NCI-H526 treated with DMSO at 0.1 percent for 48 hours (cell line): Measurements from ENCODE around the gene ATOH8.

Experiments
- DNase-seq: peaks from one replicate; lab custom pipeline; 2025; lab: John Stamatoyannopoulos, UW

ATOH8 gene

DNA sequence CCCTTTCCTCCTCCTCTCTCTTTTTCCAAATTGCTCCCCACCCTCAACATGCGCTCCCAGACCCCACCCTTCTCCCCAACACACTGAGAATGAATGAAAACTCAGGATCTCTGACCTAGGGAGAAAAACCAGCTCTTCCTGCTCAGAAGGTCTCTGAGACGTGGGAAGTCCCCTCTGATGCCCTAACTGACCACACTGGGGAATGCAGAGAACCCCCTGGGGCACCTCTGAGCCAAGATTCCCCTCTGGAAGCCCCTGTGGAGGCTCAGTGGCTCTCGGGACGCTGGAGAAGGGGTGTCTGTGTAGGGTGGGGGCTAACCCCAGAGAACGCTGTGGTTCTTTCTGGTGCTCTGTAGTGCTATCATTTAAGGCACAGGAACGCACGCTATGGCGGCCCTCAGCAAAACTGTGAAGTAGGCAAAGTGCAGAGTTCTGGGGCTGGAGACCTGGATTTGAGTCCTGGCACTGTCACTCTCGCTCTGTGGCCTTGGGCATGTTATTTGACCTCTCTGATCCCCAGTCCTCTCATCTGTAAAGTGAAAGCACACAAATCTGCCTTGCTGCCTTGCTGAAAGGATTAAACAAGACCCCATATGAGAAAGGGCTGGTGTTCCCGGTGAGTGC, 17.1 kb downstream of the ATOH8 start:
- no peak for DNase-seq

DNA sequence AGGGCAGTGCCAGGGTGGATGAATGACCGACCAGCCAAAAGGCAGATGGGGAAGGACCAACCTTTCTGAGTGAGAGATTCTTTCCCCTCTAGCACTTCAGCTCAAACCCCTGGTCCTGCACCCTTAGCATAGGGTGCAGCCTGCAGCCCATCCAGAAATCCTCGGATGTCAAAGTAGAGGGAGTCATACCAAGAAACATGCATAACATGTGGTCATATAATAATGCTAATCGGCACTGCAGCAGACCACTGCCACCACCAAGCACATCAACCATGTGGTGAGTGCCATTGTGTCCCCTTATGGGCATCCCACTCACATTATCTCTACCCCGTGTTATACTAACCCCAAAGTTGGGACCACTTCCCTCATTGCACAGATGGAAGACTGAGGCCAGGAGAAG, 17.7 kb downstream of the ATOH8 start:
- no peak for DNase-seq

DNA sequence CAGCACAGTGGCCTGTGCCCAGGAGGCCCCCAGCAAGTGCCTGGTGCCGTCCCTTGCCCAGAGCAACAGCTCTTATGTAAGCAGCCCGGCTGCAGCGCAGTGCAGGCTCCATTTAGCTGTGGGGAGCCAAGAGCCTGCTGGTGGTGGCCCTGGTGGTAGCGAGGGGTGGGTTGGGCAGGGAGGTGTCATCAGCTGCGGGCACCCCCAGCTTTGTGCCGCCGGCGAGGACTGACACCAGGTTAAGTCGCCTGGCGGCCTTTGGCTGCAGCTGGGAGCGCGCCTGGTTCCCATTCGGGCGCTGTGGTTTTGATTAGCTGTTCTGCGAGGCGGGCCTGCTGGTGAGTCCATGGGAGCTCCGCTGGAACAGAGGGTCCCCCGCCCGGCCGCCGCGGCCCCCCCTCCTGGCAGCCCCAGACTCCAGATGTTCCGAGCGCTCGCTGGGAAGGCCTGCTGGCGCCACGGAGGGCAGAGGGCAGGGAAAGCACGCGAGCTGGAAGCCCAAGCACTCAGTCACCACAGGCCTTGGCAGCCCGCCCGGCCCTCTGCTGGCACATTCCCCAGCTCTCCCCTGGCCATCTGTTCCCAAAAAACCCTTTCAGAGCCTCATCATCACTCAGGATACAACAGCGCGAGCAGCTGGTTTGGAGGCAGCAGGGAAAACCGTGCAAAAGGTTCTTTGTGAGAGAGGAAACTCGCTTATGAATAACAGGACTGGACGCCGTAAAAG, 18.4 kb downstream of the ATOH8 start:
- no peak for DNase-seq

DNA sequence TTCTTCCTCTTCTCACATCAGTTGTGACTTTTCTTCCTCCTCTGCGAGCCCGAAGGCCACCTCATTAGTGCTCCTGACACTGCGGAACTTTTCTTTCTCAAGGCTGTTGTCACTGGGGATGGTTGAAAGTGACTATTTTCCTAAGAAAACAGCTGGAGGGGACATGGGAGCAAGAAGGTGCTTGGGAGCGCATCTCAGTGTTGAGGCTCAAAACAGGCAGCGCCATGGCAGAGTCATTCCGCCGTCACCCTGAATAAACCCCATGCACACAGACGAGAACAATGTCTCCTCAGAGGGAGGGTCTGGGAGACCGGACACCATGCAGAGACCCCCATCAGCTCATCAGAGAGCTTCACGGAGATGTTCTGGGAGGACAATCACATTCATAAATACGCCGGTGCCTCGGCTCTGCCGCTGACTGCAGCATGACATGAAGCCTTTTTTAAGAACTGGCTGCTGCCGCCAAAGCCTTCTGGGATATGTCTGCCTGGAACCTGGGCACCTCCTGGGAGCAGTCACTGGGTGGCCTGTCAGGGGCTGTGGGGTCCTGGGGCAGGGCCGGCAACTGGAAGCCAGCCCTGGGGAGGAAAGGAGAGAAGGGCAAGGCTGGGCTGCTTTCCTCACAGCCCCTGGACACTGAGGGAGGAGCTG, 19.2 kb downstream of the ATOH8 start:
- no peak for DNase-seq

DNA sequence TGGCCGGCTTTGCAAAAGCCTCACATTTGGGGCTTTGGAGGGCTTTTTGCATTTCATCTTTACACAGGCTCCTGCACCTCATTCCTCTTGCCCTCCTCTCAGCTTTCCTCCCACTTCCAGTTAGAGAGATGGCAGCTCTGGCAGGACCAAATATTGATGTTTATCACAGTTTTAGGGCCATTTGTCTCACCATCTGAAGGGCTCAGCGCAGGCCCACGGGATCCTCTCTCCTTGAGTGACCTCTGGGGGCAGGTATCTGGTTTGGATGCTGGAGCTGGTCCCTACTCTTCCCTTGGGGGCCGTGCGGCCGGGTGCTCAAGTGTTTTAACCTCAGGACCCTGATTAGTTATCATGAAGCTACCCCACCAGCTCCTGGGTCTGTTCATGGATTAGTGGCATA, 19.9 kb downstream of the ATOH8 start:
- no peak for DNase-seq

DNA sequence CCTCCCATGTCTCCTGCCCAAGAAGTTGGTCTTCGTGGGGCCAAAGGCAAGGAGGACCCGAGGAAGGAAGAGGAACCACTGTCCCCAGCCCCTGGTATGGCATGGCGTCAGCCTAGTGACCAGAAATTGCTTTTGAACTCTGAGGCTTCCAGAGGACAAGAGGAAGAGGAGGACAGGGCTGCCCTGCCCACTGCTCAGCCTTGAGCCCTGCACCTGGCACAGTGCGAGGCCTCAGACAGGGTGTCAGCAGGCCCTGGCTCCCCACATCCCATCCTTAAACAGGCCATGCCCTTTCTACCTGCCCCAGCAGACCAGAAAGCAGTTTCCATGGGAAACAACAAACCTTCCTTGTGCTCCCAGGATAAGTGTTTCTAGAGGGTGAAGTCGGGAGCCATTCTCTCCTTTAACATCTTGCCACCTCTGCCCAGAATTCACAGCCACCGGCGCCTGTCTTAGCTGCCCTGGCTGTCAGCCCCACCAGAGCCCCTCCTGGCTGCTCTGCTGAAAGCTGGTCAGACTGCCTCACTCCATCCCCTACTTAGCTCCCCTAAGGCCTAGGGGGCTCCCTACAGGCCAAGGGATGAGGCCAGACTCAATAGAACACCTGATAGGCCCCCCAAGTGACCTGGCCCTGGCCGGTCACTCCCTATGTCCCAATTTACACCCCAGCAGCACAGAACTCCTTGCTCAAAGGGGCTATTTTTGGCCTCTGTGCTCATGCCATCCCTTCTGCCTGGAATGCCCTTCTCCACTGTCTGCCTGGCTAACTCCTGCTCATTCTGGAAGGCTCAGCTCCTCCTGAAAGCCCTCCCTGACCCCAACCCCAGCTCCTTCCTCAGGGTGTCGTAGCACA, 20.6 kb downstream of the ATOH8 start:
- no peak for DNase-seq

DNA sequence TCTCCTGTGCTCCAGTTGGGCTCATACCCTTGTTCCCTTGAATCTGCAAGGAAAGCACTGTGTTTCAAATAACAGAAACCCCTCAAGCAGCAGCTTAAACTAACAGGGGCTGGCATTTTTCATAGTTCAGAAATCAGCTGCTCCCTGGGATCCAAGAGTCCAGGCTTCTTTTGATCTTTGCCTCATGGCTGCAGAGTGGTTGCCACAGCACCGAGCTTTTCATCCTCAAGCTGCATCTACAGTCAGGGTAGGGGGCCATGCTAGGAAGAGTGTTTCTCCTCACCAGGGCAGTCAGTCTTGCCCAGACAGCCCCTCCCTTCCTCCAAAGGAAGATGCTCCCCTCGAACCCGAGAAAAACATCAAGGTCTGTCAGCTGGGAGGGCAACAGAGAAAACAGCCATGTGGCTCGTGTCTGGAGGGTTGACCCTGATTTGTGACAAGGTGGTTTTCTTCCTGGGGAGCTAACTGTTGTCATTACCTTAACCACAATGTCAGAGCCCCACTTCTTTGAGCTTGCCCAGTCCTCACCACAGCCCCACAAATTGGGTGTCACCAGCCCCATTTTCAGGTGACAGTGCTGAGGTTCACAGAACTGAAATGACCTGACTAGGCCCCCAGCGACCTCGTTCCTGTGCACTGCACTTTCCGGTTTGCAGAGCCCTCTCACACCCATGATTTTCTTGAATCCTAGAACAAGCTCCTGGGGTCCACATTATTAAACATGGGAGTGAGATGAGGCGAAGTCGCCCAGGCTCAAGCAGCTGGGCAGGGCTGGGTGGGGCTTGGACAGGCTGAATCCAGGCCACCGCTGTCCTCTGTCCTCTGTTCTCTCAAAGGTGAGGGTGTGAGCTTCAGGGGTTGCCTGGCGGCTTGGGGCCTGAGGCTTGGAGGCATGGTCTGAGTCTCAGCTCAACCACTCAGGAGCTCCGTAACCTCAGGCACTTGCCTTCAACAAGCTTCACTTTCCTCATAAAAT, 21.9 kb downstream of the ATOH8 start:
- DNase-seq, result no peak

DNA sequence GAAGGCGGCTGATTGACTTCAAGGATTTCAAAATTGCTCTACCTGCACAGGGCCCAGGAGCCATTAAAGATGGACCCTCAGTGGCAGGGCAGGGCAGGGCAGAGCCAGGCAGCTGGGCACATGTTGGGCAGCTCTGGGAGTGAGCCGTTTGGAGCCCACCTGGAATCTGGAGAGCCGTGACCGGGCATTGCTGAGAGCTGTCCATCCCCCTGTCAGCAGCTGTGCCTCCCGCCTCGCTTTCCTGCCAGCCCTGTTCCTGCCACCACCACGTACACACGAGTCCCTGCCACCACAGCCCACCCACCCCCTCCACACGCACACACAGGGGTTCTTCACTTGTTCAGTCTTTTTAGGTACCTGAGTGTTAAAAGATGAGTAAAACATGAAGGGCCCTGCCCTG, 22.9 kb downstream of the ATOH8 start:
- DNase-seq, result no peak

DNA sequence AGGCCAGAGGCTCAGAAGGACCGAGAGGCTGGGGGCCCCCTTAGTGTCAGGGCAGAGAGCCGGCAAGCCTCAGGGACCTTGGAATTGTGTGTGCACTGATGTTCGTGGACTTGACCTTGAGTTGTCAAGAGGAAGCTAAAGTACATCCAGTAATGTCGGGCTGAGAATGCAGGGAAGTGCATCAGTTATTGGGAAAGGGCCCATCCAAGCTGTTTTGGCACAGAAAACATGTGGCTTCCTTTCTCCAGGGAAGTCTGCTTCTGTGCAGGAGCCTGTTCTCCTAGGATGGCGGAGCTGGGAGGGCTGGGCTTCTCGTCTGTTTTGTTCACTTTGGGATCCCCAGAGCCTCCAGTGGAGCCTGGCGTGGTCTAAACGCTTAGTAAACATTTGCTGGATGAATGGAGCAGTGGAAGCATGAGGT, 23.7 kb downstream of the ATOH8 start:
- no peak for DNase-seq

DNA sequence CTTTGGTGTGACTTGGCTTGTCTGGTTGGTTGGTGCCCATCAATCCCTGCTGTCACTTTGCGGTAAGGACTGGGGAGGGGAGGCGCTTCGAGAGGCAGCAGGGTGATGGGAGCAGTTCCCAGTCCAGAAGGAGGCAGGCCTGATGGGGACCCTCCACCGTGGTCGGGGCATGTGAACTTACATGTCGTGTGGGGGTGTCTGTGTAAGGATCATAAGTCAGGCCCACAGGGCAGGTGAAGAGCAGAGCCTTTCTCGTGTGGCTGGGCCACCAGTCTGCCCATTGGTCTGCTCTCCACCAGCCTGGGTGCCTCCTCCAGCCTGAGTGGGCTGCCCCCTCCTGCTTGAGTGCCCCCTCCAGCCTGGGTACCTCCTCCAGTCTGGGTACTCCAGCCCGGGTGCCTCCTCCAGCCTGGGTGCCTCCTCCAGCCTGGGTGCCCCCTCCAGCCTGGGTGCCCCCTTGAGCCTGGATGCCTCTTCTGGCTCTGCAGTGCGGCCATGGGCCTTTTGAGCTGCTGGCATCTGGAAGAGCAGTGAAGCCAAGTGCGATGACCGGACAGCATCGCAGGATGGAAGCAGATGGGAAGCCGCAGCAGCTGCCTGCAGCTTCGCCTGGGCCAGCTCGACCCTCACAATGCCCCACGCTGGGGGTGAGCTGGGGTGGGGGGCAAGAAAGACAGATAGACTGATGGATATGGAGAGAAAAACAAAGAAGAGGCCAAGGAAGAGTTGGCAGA, 25.0 kb downstream of the ATOH8 start:
- DNase-seq, result no peak

DNA sequence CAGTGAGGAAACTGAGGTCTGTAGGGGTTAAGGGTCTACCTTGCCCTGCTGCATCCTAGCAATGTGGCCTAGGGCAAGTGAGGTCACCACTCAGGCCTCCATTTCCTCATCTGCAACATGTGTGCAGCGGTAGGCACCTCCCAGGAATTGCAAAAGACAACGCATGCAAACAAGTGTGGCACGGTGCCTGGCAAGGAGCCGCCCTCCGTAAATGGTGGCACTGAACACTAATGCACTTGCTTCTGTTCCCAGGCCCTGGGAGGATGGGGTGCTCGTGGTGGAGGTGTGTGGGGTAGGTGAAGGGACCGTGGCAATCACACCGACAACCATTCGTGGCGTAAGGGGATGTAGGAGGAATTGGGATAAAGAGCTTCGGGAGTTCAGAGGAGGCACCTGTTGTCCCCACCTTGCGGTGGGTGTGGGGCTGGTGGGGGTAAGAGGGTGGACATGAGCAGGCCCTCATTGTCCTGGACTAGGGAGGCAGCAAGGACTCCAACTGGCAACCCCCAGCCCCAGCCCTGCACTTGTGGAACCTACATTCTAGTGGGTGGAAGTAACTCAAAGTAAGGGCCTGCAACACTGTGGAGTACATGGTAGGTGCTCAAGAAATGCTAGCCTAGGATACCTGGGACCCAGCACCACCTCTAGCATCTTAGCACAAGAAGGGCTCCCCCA, 26.0 kb downstream of the ATOH8 start:
- no peak for DNase-seq

DNA sequence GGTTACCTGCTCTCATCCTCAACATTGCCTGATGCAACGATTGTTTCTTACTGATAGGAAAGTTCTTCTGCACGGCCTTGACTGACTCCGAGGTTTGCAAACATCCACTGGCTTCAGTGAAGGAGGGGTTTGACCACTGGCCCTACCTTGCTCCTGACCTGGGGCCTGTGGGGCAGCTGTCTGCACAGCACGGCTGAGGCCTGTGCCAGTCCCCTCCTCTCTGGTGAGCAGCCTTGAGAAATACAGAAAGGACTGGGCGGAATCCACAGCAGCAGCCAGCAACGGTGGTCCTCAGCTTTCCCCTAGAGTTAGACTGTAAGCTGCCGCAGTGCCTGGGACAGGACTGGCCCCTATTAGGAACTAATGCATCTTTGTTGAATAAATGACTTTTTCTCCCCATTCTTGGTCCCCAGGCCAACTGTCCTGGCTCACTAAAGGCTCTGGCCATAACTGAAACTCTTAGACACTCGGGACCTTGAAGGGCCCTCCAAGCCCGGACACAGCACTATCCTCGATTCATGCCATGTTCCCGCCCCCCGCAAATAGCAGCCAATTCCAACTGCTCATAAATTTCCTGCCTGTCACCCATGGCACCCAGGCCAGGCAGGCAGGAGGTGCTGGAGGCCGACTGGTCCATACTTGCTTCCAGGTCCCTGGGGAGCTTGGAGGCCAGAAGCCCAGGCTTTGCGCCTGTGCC, 26.7 kb downstream of the ATOH8 start:
- DNase-seq, result no peak

DNA sequence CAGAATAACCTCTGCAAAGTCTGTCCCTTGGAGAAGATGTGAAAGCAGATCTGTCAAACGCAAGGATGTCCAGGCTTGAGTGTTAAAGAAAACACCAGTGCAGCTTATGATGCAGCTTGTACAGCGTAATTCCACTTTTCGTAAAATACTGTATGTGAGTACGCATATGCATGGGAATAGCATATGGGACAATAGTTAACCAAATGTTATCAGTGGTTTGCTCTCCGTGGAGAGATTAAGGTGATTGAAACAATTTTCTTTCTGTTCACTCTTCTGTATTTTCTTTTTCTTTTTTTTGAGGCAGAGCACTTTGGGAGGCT, 27.2 kb downstream of the ATOH8 start:
- no peak for DNase-seq

DNA sequence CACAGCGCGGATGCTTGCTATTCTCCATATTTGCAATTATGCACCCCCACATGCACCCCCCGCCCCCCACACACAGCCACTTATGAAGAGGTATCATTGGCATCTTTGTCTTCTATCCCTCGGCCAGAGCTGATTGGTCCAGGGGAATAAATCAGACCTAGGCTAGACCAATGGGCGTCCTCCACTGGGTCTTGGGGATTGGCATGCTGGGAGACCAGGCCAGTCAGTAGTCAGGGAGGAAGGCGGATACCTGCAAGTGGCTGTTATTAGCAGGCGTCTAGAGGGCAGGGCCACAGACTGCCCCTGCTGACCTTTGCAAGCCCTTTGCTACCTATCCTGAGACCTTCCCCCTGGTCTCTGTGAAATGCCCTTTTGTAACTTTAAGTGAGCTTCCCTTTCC, 30.0 kb downstream of the ATOH8 start:
- no peak for DNase-seq

DNA sequence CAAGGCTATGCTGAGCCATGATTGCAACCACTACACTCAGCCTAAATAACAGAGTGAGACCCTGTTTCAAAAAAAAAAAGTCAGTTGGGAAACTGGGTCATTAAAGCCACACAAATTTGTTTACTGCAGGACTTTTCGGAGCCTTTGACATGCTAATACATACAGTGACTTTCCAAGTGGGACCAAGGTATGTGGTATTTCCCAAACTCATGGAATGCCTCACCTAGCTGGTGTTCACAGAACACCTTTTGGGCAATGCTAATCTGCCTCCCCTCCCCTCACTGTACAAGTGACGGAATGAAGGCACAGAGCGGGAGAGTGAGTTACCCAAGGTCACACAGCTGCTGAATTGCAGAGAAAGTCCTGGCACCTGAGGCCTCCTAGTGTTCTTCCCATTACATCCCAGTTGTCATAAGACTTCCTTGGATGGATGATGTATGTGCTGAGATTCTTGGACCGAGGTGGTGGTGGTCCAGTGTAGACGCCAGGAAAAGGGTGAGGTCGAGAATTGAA, 30.7 kb downstream of the ATOH8 start:
- no peak for DNase-seq

DNA sequence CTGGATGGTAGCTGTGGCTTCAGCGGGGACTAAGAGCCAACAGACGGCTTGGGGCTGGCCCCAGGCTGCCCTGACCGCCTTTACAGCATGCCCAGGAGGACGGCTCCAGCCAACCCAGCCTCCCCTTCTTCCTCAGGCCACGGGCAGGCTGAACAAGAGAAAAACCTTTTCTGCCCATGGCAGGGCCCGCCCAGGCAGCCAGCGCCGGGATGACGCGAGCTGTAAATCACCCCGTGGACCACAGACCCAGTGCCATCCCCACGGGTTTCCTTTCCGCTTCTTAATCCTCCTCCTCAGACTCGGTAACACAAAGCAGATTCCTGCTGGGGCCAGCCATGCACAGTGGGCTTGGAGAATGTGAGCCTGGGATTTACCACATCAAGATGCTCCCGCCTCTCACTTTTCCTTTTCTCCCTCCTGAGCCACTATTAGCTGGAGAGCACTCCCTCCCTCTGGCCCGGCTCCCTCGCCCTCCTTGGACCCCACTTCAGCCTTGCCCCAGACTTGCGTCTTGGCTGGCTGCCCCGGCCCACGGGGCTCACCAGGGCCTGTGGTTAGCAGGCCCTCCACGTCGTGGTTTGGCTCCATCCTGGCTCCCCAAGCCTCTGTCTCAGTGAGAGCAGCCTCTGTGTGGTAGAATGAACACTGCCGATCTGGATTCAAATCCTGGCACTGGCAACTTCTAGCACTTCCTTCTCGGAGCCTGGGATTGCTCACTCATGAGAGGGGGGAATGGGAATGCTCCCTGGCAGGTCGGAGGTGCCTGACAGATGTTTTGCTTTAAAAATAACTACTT, 31.4 kb downstream of the ATOH8 start:
- DNase-seq, result no peak

DNA sequence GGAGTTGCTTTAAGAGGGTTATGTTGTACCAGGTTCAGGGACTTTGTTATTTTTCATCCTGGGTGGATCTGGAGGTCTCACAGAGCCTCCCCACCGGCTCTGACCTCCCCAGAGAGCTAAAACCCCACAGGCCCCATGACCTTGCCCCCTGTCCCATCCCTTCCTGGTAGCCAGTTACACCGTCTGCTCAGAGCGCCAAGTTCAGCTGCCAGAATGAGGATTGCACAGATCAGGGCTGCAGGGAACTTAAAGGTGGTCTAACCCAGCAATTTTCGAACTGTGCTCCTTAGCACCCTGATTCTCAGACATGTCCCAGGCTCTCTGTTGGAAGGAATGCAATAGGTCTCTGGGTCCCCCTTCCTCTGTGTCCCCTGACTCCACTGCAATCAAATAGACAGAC, 32.1 kb downstream of the ATOH8 start:
- no peak for DNase-seq

DNA sequence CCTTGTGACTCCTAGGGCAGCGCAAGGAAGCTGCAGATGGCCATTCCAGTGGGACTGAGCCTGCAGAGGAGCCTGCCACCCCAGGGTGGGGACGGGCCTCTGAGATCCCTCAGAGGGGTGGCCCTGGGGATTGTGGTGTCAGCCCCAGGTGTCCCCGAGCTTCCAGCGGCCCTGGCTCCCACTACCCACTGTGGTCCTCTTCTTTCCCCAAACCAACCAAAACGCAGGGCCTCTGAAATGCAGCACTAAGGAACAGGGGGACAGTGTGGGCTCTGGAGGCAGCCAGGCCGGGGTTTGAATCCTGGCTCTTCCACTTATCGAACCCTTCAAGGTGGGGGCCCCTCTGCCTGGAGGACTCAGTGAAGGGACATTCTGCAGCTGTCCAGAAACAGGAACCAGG, 32.7 kb downstream of the ATOH8 start:
- DNase-seq, result no peak

DNA sequence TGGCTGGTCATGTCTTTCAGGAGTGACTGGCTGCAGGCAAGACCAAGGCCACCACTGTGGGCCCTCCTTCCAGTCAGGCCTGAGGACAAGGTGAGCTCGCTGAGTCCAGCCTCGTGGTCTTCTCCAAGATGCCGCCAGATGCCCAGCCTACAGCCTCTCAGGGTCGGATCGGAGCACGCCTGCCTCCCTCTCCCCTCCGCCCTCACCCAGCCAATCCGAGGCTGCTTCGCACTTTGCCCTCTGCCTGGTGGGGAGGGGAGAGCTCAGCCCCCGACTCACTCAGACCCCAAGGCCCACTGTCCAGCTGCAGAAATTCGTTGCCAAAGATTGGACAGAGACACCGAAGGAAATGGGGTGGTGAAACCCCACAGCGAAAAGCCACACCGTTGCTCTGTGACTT, 33.1 kb downstream of the ATOH8 start:
- no peak for DNase-seq
